ENCODE data around the gene TTPAL.

The TTPAL gene

GRCh38 chr20:44449864-44450263 lies 25.8 kb upstream of the TTPAL start:
- no peaks in the 10 kb centered on the region for H4K20me1 ChIP-seq (ENCODE audit: low read depth, low read length)

GRCh38 chr20:44450281-44450889 lies 25.3 kb upstream of the TTPAL start:
- TF ChIP-seq EZH2phosphoT487 (conservative IDR thresholded peaks at IDR 0.05; ENCODE audit: low read length) (no peak), CTCF (IDR thresholded peaks at IDR 0.05; ENCODE audit: insufficient read depth, low read length, poor library complexity, severe bottlenecking) (no peak)
- Histone ChIP-seq H2AFZ (ENCODE audit: low read depth, low read length, severe bottlenecking) (no peak overlapping the region), H3K27me3 (ENCODE audit: low read length) (no peaks in the 10 kb centered on the region), H3K9ac (ENCODE audit: low read length) (no peak overlapping the region), H3K27ac (ENCODE audit: low read depth, low read length) (no peak overlapping the region), H4K20me1 (ENCODE audit: low read depth, low read length) (no peaks in the 10 kb centered on the region), H3K4me3 (ENCODE audit: insufficient read depth, low read length, poor library complexity, severe bottlenecking) (no peak overlapping the region), H3K36me3 (ENCODE audit: low read length) (no peaks in the 10 kb centered on the region), H3K9me2 (replicated peaks; ENCODE audit: insufficient read depth, low read length) (no peaks in the 10 kb centered on the region), H3F3A (ENCODE audit: insufficient read depth) (no peaks in the 10 kb centered on the region), H3K9me3 (ENCODE audit: insufficient read depth, low read length) (no peaks in the 10 kb centered on the region), H3K79me2 (ENCODE audit: insufficient read depth, low read length) (no peaks in the 10 kb centered on the region), H3K4me2 (ENCODE audit: low read depth, low read length, poor library complexity, severe bottlenecking) (no peak overlapping the region)

More at GRCh38 chr20:44449864-44450263, 25.8 kb upstream of the TTPAL start:
- Histone ChIP-seq H3K36me3 (ENCODE audit: low read length) (no peaks in the 10 kb centered on the region), H3K4me3 (ENCODE audit: insufficient read depth, low read length, poor library complexity, severe bottlenecking) (no peak overlapping the region), H3K9me3 (ENCODE audit: insufficient read depth, low read length) (no peaks in the 10 kb centered on the region), H3F3A (ENCODE audit: insufficient read depth) (no peaks in the 10 kb centered on the region), H3K9me2 (replicated peaks; ENCODE audit: insufficient read depth, low read length) (no peaks in the 10 kb centered on the region), H3K27ac (ENCODE audit: low read depth, low read length) (no peak overlapping the region), H3K9ac (ENCODE audit: low read length) (no peak overlapping the region), H3K27me3 (ENCODE audit: low read length) (no peaks in the 10 kb centered on the region), H3K4me2 (ENCODE audit: low read depth, low read length, poor library complexity, severe bottlenecking) (no peak overlapping the region), H2AFZ (ENCODE audit: low read depth, low read length, severe bottlenecking) (no peak overlapping the region), H3K79me2 (ENCODE audit: insufficient read depth, low read length) (no peaks in the 10 kb centered on the region)
- TF ChIP-seq EZH2phosphoT487 (conservative IDR thresholded peaks at IDR 0.05; ENCODE audit: low read length) = no peak
- no peak for TF ChIP-seq CTCF (IDR thresholded peaks at IDR 0.05; ENCODE audit: insufficient read depth, low read length, poor library complexity, severe bottlenecking)

- H3F3A ChIP-seq (ENCODE audit: insufficient read depth) = no peaks in the 10 kb centered on the region
- no peak overlapping the region for H3K4me3 ChIP-seq (ENCODE audit: insufficient read depth, low read length, poor library complexity, severe bottlenecking)
- H3K9me2 ChIP-seq (replicated peaks; ENCODE audit: insufficient read depth, low read length) = no peaks in the 10 kb centered on the region
- no peaks in the 10 kb centered on the region for H3K27me3 ChIP-seq (ENCODE audit: low read length)
- no peak overlapping the region for H3K9ac ChIP-seq (ENCODE audit: low read length)
- no peaks in the 10 kb centered on the region for H3K36me3 ChIP-seq (ENCODE audit: low read length)
- H3K9me3 ChIP-seq (ENCODE audit: insufficient read depth, low read length) = no peaks in the 10 kb centered on the region
- no peak overlapping the region for H2AFZ ChIP-seq (ENCODE audit: low read depth, low read length, severe bottlenecking)
- TF ChIP-seq EZH2phosphoT487 (conservative IDR thresholded peaks at IDR 0.05; ENCODE audit: low read length) = no peak
- TF ChIP-seq CTCF (IDR thresholded peaks at IDR 0.05; ENCODE audit: insufficient read depth, low read length, poor library complexity, severe bottlenecking) = no peak
- no peaks in the 10 kb centered on the region for H3K79me2 ChIP-seq (ENCODE audit: insufficient read depth, low read length)
- H3K4me2 ChIP-seq (ENCODE audit: low read depth, low read length, poor library complexity, severe bottlenecking) = no peak overlapping the region
- no peak overlapping the region for H3K27ac ChIP-seq (ENCODE audit: low read depth, low read length)
- H4K20me1 ChIP-seq (ENCODE audit: low read depth, low read length) = no peaks in the 10 kb centered on the region
These were observed 24.7 kb upstream of the TTPAL start for GRCh38 chr20:44450903-44451450.

All from SU-DHL-6 (cell line).